Lung (tissue), 12 donors: ENCODE results near the gene AZIN2. TPM values are rescaled to one million over a fixed set of nuclear protein-coding genes. Genes with fewer than 3 reads are reported as not detected.

Source experiments
- ATAC-seq: fragments of 200-7000 bp; cut with Tn5 transposase; one replicate; pipeline ENCODE4 v1.9.1; 2020; ENCODE audit warnings: moderate number of reproducible peaks; ENCODE audit not compliant: insufficient read depth, low FRiP score
- DNase-seq, 3 donors: peaks; one replicate each; pipeline ENCODE4 v3.0.0-alpha.2; 2013 to 2017
- H3K27ac ChIP-seq, 2 donors: one replicate each; pipeline ENCODE4 v1.5.1; 2013; ENCODE audit warnings: mild to moderate bottlenecking in 2 of 2, moderate library complexity in 2 of 2, control low read depth in 1 of 2, inconsistent platforms in 1 of 2, low read depth in 1 of 2, low read length in 1 of 2
- H3K27me3 ChIP-seq, 3 donors: one replicate each; pipeline ENCODE4 v1.5.1; 2013; ENCODE audit warnings: low read length in 2 of 3; ENCODE audit not compliant: control insufficient read depth in 3 of 3, insufficient read depth in 3 of 3
- H3K36me3 ChIP-seq, 4 donors: one replicate each; pipeline ENCODE4 v1.5.1; 2013; ENCODE audit warnings: low read length in 4 of 4, mild to moderate bottlenecking in 1 of 4, moderate library complexity in 1 of 4; ENCODE audit not compliant: control insufficient read depth in 4 of 4, insufficient read depth in 4 of 4
- H3K4me1 ChIP-seq, 5 donors: one replicate each; pipeline ENCODE4 v1.5.1; 2013; ENCODE audit warnings: low read length in 5 of 5, mild to moderate bottlenecking in 2 of 5, moderate library complexity in 1 of 5; ENCODE audit not compliant: control insufficient read depth in 5 of 5, insufficient read depth in 5 of 5
- H3K4me3 ChIP-seq: one replicate; pipeline ENCODE4 v1.5.1; 2013; ENCODE audit warnings: mild to moderate bottlenecking, control low read depth, moderate library complexity
- H3K9ac ChIP-seq, 2 donors: one replicate each; pipeline ENCODE4 v1.5.1; 2013; ENCODE audit warnings: low read length in 2 of 2, control low read depth in 1 of 2; ENCODE audit not compliant: insufficient read depth in 1 of 2
- H3K9me3 ChIP-seq, 4 donors: one replicate each; pipeline ENCODE4 v1.5.1; 2013; ENCODE audit warnings: low read length in 3 of 4, mild to moderate bottlenecking in 1 of 4, moderate library complexity in 1 of 4; ENCODE audit not compliant: control insufficient read depth in 4 of 4, insufficient read depth in 3 of 4
- CTCF ChIP-seq: IDR thresholded peaks from 2 replicates; pipeline ENCODE4 v1.5.1; 2012; ENCODE audit warnings: mild to moderate bottlenecking; ENCODE audit errors: control extremely low read depth, extremely low read depth
- WGBS, 2 donors: extraction: QIAGEN DNeasy Blood & Tissue Kit; methylation state at CpG; one replicate each; pipeline ENCODE4 v1.1.7; 2013; 5-methylcytosine and 5-hydroxymethylcytosine counted together
- polyA plus RNA-seq, 2 donors: library from polyadenylated mRNA; stranded (reverse); fragments of 200-250 nt; gene quantifications; one replicate each; pipeline ENCODE4 v1.2.1, GENCODE V29; 2013
- total RNA-seq, 2 donors: library from RNA; depleted of rRNA in 1 of 2; stranded (reverse); fragments of >200 nt in 1 of 2; gene quantifications; one replicate each; pipeline ENCODE4 v1.2.1, GENCODE V29; 2014 to 2021
- donor health status: control.
- donor health status: control.
- donor health status: Bipolar disorder and iron deficiency.
- donor health status: healthy.
- donor health status: DM: yes; HTN: yes; CAD: no.

The AZIN2 gene
- total and polyA plus RNA-seq, 4 donors: 1.2 to 12.8 (median 3.9) TPM

GRCh38 chr1:33081554-33082305, 777 bp downstream of the AZIN2 start:
- DNase-seq (peak in 1 of 3 donors; percentile 21), ATAC-seq (no peak)
- TF ChIP-seq CTCF: no peak
- Histone ChIP-seq H3K4me3 (peak overlapping the region; percentile 75), H3K9ac (peak overlapping the region in 1 of 2 donors; percentile 59), H3K36me3 (no peaks in the 10 kb centered on the region), H3K4me1 (peaks cover 0 to 16% (median 5%) of the 10 kb centered on the region in 5 donors), H3K27me3 (no peaks in the 10 kb centered on the region), H3K9me3 (no peaks in the 10 kb centered on the region), H3K27ac (no peak overlapping the region)
- WGBS, 2 donors: 12 to 14% methylated on average over 35 of the region's 35 CpGs

GRCh38 chr1:33082575-33083108, 1.7 kb downstream of the AZIN2 start:
- Histone ChIP-seq H3K27me3 (no peaks in the 10 kb centered on the region), H3K27ac (no peak overlapping the region), H3K9ac (no peak overlapping the region), H3K9me3 (no peaks in the 10 kb centered on the region), H3K4me3 (no peak overlapping the region), H3K36me3 (no peaks in the 10 kb centered on the region), H3K4me1 (peaks cover 0 to 16% (median 5%) of the 10 kb centered on the region in 5 donors)
- no peak for TF ChIP-seq CTCF
- 85 to 88% methylated on average over 6 of the region's 6 CpGs for WGBS, 2 donors
- DNase-seq: no peak
- ATAC-seq: no peak

- Histone ChIP-seq H3K27ac (no peak overlapping the region), H3K4me3 (no peak overlapping the region), H3K36me3 (peaks cover 0 to 2% (median 0%) of the 10 kb centered on the region in 4 donors), H3K9me3 (no peaks in the 10 kb centered on the region), H3K4me1 (peaks cover 0 to 15% (median 4%) of the 10 kb centered on the region in 5 donors), H3K9ac (no peak overlapping the region), H3K27me3 (no peaks in the 10 kb centered on the region)
- DNase-seq: no peak
- ATAC-seq: no peak
- TF ChIP-seq CTCF: no peak
- 75 to 89% methylated on average over 4 of the region's 4 CpGs for WGBS, 2 donors
Measured at GRCh38 chr1:33085332-33085731, 4.4 kb downstream of the AZIN2 start.
